DOHH2 (cell line): ENCODE data around the gene ASPN.

Source experiments
- EZH2phosphoT487 ChIP-seq: fragments of 200-600 bp; sonication (generic); IDR thresholded peaks from 2 replicates; pipeline ENCODE4 v1.6.1; 2017; ENCODE audit warnings: borderline replicate concordance, mild to moderate bottlenecking, antibody characterized with exemption, low read length, moderate library complexity, mixed read lengths
- TF ChIP-seq, protein P1 (sequence below): fragments of 200-600 bp; sonication (generic); IDR thresholded peaks from one replicate; pipeline ENCODE4 v1.5.1; 2014; ENCODE audit warnings: antibody characterized with exemption, mild to moderate bottlenecking, low read depth, low read length; ENCODE audit not compliant: poor library complexity, severe bottlenecking

DNA sequence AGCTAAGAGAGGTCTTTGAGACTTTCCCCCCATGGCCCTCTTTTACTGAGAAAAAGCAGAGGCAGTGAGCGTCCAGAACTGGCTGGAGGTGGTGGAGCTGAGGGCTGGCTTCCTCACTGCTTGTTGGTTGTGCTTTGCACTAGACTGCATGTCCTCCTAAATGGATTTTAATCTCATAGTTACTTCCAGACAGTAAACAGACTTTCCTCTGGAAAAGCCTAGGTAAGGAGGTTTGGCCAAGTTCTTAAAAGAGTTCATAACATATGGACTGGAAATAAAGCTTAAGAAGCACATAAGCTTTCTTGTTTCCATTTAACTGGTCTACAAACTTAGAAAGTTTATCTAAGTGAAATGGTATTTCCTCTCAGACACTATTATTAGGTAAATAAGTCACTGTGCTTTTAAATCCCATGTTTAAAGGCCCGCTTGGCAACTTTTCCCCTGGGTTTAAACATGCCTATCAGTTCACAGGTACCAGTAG is 2.0 kb downstream of the ASPN start:
- TF ChIP-seq, protein P1, sequence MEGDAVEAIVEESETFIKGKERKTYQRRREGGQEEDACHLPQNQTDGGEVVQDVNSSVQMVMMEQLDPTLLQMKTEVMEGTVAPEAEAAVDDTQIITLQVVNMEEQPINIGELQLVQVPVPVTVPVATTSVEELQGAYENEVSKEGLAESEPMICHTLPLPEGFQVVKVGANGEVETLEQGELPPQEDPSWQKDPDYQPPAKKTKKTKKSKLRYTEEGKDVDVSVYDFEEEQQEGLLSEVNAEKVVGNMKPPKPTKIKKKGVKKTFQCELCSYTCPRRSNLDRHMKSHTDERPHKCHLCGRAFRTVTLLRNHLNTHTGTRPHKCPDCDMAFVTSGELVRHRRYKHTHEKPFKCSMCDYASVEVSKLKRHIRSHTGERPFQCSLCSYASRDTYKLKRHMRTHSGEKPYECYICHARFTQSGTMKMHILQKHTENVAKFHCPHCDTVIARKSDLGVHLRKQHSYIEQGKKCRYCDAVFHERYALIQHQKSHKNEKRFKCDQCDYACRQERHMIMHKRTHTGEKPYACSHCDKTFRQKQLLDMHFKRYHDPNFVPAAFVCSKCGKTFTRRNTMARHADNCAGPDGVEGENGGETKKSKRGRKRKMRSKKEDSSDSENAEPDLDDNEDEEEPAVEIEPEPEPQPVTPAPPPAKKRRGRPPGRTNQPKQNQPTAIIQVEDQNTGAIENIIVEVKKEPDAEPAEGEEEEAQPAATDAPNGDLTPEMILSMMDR: no peak
- no peak for TF ChIP-seq EZH2phosphoT487
